ENCODE measurements around the gene PSME3. TPM values are rescaled to one million over a fixed set of nuclear protein-coding genes. Genes with fewer than 3 reads are reported as not detected.

The PSME3 gene
- total and polyA plus RNA-seq, 2 experiments from 2014 or later, result 93.5 to 178 TPM

DNA sequence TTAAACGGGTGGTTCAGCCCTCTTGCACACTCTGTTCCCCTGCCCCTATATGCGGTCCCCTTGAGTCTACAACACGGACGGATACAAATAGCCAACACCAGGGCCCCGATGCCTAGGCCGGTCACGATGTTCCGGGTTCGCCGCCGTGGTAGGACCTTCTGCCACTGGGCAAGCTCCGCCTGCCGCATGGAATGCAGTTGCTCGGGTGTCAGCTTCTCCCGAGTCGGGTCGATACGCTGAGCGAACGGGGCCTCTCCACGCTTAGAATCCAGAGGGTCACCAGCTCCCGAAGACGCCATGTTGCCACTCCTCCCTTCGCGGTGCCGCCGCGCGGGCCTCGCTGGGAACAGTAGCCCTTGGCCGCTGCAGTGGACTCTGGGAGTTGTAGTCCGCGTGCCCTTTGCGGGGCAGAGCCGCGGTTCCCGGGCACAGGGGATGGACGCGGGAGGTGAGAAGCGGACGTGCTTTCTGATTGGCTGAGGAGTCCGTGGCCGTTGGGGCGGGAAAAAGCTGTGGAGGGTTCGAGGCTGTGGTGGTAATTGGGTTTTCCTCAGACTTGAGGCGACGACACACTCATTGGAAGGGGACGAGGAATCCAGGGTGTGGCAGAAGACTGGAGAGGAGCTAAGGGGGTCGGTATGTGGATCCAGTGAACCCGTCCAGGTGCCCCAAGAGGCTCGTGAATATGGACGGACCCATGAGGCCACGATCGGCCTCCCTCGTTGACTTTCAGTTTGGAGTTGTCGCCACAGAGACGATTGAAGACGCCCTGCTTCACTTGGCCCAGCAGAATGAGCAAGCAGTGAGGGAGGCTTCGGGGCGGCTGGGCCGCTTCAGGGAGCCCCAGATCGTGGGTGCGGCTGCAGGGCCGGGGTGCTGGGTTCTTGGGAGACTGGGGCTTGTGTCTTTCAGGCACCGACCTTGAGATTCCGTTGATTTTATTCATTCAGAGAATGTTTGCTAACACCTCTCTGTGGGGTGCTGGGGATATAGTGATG is 34.5 kb upstream of the PSME3 start, which contains the start of the genes CNTD1 and COA3:
CNTD1 (plus strand) TSS at position 479 of the 998 bp plus-strand sequence; CDS start at position 686, 207 bp downstream.
COA3 (minus strand) TSS at position 322 of the 998 bp plus-strand sequence; CDS start at position 299, 23 bp downstream.
- no peaks in the 10 kb centered on the region for H3F3A ChIP-seq (replicated peaks; ENCODE audit: low read depth)
- no peaks in the 10 kb centered on the region for H3K9me2 ChIP-seq (ENCODE audit: insufficient read depth)
- Mint-ChIP-seq H3K4me1 (peaks cover 5% of the 10 kb centered on the region; the same call in 1 of the 3 replicates), H3K27ac (peak within 1 kb of the TSS; percentile 88), H3K36me3 (ENCODE audit: low read depth) (peaks cover 11% of the 10 kb centered on the region), H3K27me3 (ENCODE audit: insufficient read depth, low read depth, poor library complexity) (peaks cover 19% of the 10 kb centered on the region), H3K9me3 (peaks cover 14% of the 10 kb centered on the region), H3K4me3 (peak within 1 kb of the TSS; percentile 94)
- TF ChIP-seq, protein P1, sequence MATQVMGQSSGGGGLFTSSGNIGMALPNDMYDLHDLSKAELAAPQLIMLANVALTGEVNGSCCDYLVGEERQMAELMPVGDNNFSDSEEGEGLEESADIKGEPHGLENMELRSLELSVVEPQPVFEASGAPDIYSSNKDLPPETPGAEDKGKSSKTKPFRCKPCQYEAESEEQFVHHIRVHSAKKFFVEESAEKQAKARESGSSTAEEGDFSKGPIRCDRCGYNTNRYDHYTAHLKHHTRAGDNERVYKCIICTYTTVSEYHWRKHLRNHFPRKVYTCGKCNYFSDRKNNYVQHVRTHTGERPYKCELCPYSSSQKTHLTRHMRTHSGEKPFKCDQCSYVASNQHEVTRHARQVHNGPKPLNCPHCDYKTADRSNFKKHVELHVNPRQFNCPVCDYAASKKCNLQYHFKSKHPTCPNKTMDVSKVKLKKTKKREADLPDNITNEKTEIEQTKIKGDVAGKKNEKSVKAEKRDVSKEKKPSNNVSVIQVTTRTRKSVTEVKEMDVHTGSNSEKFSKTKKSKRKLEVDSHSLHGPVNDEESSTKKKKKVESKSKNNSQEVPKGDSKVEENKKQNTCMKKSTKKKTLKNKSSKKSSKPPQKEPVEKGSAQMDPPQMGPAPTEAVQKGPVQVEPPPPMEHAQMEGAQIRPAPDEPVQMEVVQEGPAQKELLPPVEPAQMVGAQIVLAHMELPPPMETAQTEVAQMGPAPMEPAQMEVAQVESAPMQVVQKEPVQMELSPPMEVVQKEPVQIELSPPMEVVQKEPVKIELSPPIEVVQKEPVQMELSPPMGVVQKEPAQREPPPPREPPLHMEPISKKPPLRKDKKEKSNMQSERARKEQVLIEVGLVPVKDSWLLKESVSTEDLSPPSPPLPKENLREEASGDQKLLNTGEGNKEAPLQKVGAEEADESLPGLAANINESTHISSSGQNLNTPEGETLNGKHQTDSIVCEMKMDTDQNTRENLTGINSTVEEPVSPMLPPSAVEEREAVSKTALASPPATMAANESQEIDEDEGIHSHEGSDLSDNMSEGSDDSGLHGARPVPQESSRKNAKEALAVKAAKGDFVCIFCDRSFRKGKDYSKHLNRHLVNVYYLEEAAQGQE (IDR thresholded peaks at IDR 0.05; ENCODE audit: unreplicated experiment), result no peak
- TF ChIP-seq ZNF331 (CRISPR knock-in tag; IDR thresholded peaks at IDR 0.05; ENCODE audit: low read depth) (no peak), CREB1 (CRISPR knock-in tag; IDR thresholded peaks at IDR 0.05; ENCODE audit: low read depth) (peak; percentile 19; the same call in 1 of the 2 replicates), POLR2AphosphoS5 (IDR thresholded peaks at IDR 0.05; ENCODE audit: low read depth) (peak; percentile 93), NANOG (IDR thresholded peaks at IDR 0.05; ENCODE audit: borderline replicate concordance) (no peak), JUNB (IDR thresholded peaks at IDR 0.05; ENCODE audit: unreplicated experiment) (no peak), EZH2phosphoT487 (IDR thresholded peaks at IDR 0.05; ENCODE audit: unreplicated experiment) (no peak), EZH2 (IDR thresholded peaks at IDR 0.05; ENCODE audit: low read depth, unreplicated experiment) (no peak), ZNF114 (CRISPR knock-in tag; IDR thresholded peaks at IDR 0.05) (no peak), STAT1 (IDR thresholded peaks at IDR 0.05; ENCODE audit: unreplicated experiment) (no peak)
- TF ChIP-seq, protein P2, sequence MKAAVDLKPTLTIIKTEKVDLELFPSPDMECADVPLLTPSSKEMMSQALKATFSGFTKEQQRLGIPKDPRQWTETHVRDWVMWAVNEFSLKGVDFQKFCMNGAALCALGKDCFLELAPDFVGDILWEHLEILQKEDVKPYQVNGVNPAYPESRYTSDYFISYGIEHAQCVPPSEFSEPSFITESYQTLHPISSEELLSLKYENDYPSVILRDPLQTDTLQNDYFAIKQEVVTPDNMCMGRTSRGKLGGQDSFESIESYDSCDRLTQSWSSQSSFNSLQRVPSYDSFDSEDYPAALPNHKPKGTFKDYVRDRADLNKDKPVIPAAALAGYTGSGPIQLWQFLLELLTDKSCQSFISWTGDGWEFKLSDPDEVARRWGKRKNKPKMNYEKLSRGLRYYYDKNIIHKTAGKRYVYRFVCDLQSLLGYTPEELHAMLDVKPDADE (IDR thresholded peaks at IDR 0.05), result peak; percentile 91
- TF ChIP-seq, protein P3, sequence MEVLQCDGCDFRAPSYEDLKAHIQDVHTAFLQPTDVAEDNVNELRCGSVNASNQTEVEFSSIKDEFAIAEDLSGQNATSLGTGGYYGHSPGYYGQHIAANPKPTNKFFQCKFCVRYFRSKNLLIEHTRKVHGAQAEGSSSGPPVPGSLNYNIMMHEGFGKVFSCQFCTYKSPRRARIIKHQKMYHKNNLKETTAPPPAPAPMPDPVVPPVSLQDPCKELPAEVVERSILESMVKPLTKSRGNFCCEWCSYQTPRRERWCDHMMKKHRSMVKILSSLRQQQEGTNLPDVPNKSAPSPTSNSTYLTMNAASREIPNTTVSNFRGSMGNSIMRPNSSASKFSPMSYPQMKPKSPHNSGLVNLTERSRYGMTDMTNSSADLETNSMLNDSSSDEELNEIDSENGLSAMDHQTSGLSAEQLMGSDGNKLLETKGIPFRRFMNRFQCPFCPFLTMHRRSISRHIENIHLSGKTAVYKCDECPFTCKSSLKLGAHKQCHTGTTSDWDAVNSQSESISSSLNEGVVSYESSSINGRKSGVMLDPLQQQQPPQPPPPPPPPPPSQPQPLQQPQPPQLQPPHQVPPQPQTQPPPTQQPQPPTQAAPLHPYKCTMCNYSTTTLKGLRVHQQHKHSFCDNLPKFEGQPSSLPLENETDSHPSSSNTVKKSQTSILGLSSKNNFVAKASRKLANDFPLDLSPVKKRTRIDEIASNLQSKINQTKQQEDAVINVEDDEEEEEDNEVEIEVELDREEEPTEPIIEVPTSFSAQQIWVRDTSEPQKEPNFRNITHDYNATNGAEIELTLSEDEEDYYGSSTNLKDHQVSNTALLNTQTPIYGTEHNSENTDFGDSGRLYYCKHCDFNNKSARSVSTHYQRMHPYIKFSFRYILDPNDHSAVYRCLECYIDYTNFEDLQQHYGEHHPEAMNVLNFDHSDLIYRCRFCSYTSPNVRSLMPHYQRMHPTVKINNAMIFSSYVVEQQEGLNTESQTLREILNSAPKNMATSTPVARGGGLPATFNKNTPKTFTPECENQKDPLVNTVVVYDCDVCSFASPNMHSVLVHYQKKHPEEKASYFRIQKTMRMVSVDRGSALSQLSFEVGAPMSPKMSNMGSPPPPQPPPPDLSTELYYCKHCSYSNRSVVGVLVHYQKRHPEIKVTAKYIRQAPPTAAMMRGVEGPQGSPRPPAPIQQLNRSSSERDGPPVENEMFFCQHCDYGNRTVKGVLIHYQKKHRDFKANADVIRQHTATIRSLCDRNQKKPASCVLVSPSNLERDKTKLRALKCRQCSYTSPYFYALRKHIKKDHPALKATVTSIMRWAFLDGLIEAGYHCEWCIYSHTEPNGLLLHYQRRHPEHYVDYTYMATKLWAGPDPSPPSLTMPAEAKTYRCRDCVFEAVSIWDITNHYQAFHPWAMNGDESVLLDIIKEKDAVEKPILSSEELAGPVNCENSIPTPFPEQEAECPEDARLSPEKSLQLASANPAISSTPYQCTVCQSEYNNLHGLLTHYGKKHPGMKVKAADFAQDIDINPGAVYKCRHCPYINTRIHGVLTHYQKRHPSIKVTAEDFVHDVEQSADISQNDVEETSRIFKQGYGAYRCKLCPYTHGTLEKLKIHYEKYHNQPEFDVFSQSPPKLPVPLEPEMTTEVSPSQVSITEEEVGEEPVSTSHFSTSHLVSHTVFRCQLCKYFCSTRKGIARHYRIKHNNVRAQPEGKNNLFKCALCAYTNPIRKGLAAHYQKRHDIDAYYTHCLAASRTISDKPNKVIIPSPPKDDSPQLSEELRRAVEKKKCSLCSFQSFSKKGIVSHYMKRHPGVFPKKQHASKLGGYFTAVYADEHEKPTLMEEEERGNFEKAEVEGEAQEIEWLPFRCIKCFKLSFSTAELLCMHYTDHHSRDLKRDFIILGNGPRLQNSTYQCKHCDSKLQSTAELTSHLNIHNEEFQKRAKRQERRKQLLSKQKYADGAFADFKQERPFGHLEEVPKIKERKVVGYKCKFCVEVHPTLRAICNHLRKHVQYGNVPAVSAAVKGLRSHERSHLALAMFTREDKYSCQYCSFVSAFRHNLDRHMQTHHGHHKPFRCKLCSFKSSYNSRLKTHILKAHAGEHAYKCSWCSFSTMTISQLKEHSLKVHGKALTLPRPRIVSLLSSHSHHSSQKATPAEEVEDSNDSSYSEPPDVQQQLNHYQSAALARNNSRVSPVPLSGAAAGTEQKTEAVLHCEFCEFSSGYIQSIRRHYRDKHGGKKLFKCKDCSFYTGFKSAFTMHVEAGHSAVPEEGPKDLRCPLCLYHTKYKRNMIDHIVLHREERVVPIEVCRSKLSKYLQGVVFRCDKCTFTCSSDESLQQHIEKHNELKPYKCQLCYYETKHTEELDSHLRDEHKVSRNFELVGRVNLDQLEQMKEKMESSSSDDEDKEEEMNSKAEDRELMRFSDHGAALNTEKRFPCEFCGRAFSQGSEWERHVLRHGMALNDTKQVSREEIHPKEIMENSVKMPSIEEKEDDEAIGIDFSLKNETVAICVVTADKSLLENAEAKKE (CRISPR knock-in tag; IDR thresholded peaks at IDR 0.05), result no peak
- TF ChIP-seq, protein P4, sequence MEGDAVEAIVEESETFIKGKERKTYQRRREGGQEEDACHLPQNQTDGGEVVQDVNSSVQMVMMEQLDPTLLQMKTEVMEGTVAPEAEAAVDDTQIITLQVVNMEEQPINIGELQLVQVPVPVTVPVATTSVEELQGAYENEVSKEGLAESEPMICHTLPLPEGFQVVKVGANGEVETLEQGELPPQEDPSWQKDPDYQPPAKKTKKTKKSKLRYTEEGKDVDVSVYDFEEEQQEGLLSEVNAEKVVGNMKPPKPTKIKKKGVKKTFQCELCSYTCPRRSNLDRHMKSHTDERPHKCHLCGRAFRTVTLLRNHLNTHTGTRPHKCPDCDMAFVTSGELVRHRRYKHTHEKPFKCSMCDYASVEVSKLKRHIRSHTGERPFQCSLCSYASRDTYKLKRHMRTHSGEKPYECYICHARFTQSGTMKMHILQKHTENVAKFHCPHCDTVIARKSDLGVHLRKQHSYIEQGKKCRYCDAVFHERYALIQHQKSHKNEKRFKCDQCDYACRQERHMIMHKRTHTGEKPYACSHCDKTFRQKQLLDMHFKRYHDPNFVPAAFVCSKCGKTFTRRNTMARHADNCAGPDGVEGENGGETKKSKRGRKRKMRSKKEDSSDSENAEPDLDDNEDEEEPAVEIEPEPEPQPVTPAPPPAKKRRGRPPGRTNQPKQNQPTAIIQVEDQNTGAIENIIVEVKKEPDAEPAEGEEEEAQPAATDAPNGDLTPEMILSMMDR (conservative IDR thresholded peaks at IDR 0.05; ENCODE audit: low read depth in 2 of 2), result no peak
- peak; percentile 96 for DNase-seq (ENCODE audit: low spot score)
- H3K4me1 ChIP-seq (ENCODE audit: insufficient read depth), result peaks cover 6% of the 10 kb centered on the region; the same call in 1 of the 2 replicates
- H3K4me2 ChIP-seq, result peak within 1 kb of the TSS; percentile 80
- H3K4me3 ChIP-seq, result peak within 1 kb of the TSS; percentile 90
- H3K27ac ChIP-seq (ENCODE audit: low read depth), result no peak within 1 kb of the TSS
- H2AFZ ChIP-seq, result peak within 1 kb of the TSS; percentile 87
- peaks cover 8% of the 10 kb centered on the region for H3K79me2 ChIP-seq (replicated peaks; ENCODE audit: insufficient read depth)
- H3K36me3 ChIP-seq (ENCODE audit: insufficient read depth), result no peaks in the 10 kb centered on the region
- peaks cover 18% of the 10 kb centered on the region for H3K27me3 ChIP-seq (ENCODE audit: insufficient read depth)
- H4K20me1 ChIP-seq (replicated peaks; ENCODE audit: insufficient read depth), result no peaks in the 10 kb centered on the region
- ATAC-seq, result peak; percentile 100

Data from GM23338 (cell line).